Spleen (tissue), 13 donors: Measurements from ENCODE around the gene ODF2. TPM values are rescaled to one million over a fixed set of nuclear protein-coding genes. Genes with fewer than 3 reads are reported as not detected.
A peak's percentile ranks its signal among the peaks of the same experiment; 100 is the strongest.

Experiments
- DNase-seq: peaks from one replicate; pipeline ENCODE4 v3.0.0-alpha.2; 2020
- H3K27ac ChIP-seq, 8 donors: fragments of 200-600 bp; sonication (generic) in 7 of 8; 1 replicate in 4 of 8; 2 replicates in 4 of 8; pipeline versions ENCODE4 v1.5.0 to v1.8.0; 2016 to 2021; ENCODE audit warnings: inconsistent platforms in 4 of 8, mild to moderate bottlenecking in 4 of 8, moderate library complexity in 1 of 8
- H3K27me3 ChIP-seq, 7 donors: fragments of 200-600 bp; sonication (generic) in 6 of 7; replicated peaks in 1 of 7; 1 replicate in 4 of 7; 2 replicates in 3 of 7; pipeline versions ENCODE4 v1.5.0 to v1.8.0; 2016 to 2021; ENCODE audit warnings: inconsistent platforms in 3 of 7, mild to moderate bottlenecking in 1 of 7
- H3K36me3 ChIP-seq, 6 donors: fragments of 200-600 bp; sonication (generic) in 5 of 6; 1 replicate in 4 of 6; 2 replicates in 2 of 6; pipeline versions ENCODE4 v1.5.0 to v1.8.0; 2016 to 2021; ENCODE audit warnings: inconsistent platforms in 2 of 6
- H3K4me1 ChIP-seq, 6 donors: fragments of 200-600 bp; sonication (generic) in 5 of 6; 1 replicate in 3 of 6; 2 replicates in 3 of 6; pipeline versions ENCODE4 v1.5.0 to v1.8.0; 2016 to 2021; ENCODE audit warnings: inconsistent platforms in 3 of 6
- H3K4me3 ChIP-seq, 8 donors: fragments of 200-600 bp; sonication (generic) in 7 of 8; 1 replicate in 4 of 8; 2 replicates in 4 of 8; pipeline versions ENCODE4 v1.5.0 to v1.8.0; 2016 to 2021; ENCODE audit warnings: inconsistent platforms in 4 of 8, mild to moderate bottlenecking in 4 of 8, moderate library complexity in 2 of 8
- H3K9me3 ChIP-seq, 8 donors: fragments of 200-600 bp; sonication (generic) in 7 of 8; 1 replicate in 4 of 8; 2 replicates in 4 of 8; pipeline versions ENCODE4 v1.5.0 to v1.8.0; 2016 to 2021; ENCODE audit warnings: inconsistent platforms in 4 of 8
- POLR2A ChIP-seq, 3 donors: fragments of 450-650 bp; IDR thresholded peaks; one replicate each; pipeline ENCODE4 v1.5.1; 2017; ENCODE audit warnings: antibody characterized with exemption in 3 of 3, mild to moderate bottlenecking in 1 of 3
- POLR2AphosphoS5 ChIP-seq, 3 donors: sonication (generic); formaldehyde crosslinking; IDR thresholded peaks; one replicate each; pipeline ENCODE4 v1.5.1; 2017; ENCODE audit warnings: antibody characterized with exemption in 3 of 3
- WGBS, 5 donors: extraction: QIAGEN DNeasy Blood & Tissue Kit in 3 of 5; methylation state at CpG; one replicate each; pipeline versions ENCODE4 v1.1.5 to v1.1.7; 2013 to 2018; 5-methylcytosine and 5-hydroxymethylcytosine counted together
- intact Hi-C: fragments of 100-400 bp; cut with DNase I; formaldehyde crosslinking; loops from one replicate; pipeline ENCODE4 v1.15.0; 2023; ENCODE audit warnings: low total_unique reads
- long read RNA-seq, 2 donors: transcript quantifications; one replicate each; lab custom pipeline, GENCODE V29; 2026
- polyA plus RNA-seq, 3 donors: library from polyadenylated mRNA; stranded (reverse); fragments of 200-250 nt; gene quantifications; one replicate each; pipeline ENCODE4 v1.2.1, GENCODE V29; 2013
- total RNA-seq, 7 donors: library from RNA; depleted of rRNA in 3 of 7; stranded (reverse); fragments of >200 nt in 3 of 7; fragmentation: NEBNext Ultra II Directional in 4 of 7; extraction: Animal tissue kit (Norgen Biotek cat#: 25700) in 4 of 7; gene quantifications; one replicate each; pipeline versions ENCODE4 v1.1.0 to v1.2.1, GENCODE V29; 2016 to 2021
- TF ChIP-seq, protein P1 (sequence below), 11 experiments: fragments of 200-600 bp in 7 of 11; fragments of 450-650 bp in 4 of 11; sonication (generic) in 4 of 11; IDR thresholded peaks in 8 of 11; conservative IDR thresholded peaks in 3 of 11; 1 replicate in 7 of 11; 2 replicates in 4 of 11; pipeline versions ENCODE4 v1.4.0 to v1.8.0; 2016 to 2021; ENCODE audit warnings: antibody characterized with exemption in 11 of 11, inconsistent platforms in 4 of 11, mild to moderate bottlenecking in 1 of 11
- donor health status: healthy with polysubstance abuse.
- donor health status: DM: no; HTN: no; CAD: no; lungs with moderate emphysema.
- donor health status: DM: no; HTN: no; CAD: no.
- donor health status: Bipolar disorder and iron deficiency.
- donor health status: healthy.
- donor health status: DM: no; HTN: no; CAD: no.
- donor health status: DM: yes; HTN: yes; CAD: no.

ODF2 gene
- total RNA-seq (10 to 100 TPM; 25.4 to 37.5 (median 30.9) TPM), polyA plus RNA-seq (10 to 100 TPM; 13.4 to 16.5 (median 15.2) TPM)
- long read RNA-seq, donor 1, partial matches to known transcripts = 0 of 4 reads
- long read RNA-seq, donor 1, other reads (novel, unspliced or antisense) = 0 of 4 reads
- long read RNA-seq, donor 2 = 0 reads

DNA sequence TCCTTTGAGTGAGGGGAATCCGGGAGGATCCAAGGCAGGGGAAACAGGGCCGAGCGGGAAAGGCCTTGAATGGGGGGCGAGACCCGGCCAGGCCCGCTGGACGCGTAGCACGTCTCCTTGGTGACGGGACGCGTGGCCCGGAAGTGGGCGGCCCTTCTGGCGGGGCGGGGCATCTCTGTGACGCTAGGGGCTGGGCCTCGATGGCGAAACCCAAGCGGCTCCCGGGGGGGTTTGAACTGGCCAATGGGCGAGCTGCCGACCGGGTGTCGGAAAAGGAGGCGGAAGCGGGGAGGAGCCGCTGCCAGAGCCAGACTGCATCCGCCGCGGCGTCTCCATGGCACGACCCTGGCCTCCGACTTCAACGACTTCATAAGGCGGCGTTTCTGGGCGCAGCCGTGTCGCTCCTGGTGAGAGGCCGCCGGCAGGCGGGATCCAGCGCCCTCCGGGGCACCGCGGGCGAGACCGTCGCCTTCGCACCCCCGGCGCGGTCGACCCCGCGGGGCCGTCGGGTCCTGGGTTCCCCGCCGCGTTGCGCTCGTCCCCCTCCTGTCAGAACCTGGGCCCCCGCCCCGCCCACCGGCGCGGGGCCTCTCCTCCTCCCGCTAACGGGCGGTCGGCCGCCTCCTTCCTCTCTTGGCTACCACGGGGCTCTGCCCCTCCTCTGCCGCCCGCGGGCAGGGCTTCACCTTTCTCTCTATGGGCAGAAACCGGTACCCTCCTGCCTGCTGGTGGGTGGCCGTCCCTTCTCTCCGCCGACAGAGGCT, at the start of gene ODF2:
TSS of gene ODF2 (plus strand) at position 158 of the 764 bp plus-strand sequence. CDS start at position 244, 86 bp downstream.
- Histone ChIP-seq H3K9me3 (no peaks in the 10 kb centered on the region), H3K4me1 (peaks cover 5 to 24% (median 17%) of the 10 kb centered on the region in 6 donors), H3K4me3 (peak within 1 kb of the TSS; percentile 74 to 99 (median 92)), H3K27me3 (no peaks in the 10 kb centered on the region), H3K27ac (peak within 1 kb of the TSS; percentile 82 to 95 (median 93)), H3K36me3 (peaks cover 0 to 20% (median 15%) of the 10 kb centered on the region in 6 donors)
- intact Hi-C loops = no loop called here
- WGBS, 5 donors = 0 to 1% (median 0%) methylated on average over 25 to 82 of the region's 82 CpGs
- peak; percentile 79 to 90 (median 87) for TF ChIP-seq POLR2AphosphoS5 (IDR thresholded peaks at IDR 0.05)
- TF ChIP-seq, protein P1, sequence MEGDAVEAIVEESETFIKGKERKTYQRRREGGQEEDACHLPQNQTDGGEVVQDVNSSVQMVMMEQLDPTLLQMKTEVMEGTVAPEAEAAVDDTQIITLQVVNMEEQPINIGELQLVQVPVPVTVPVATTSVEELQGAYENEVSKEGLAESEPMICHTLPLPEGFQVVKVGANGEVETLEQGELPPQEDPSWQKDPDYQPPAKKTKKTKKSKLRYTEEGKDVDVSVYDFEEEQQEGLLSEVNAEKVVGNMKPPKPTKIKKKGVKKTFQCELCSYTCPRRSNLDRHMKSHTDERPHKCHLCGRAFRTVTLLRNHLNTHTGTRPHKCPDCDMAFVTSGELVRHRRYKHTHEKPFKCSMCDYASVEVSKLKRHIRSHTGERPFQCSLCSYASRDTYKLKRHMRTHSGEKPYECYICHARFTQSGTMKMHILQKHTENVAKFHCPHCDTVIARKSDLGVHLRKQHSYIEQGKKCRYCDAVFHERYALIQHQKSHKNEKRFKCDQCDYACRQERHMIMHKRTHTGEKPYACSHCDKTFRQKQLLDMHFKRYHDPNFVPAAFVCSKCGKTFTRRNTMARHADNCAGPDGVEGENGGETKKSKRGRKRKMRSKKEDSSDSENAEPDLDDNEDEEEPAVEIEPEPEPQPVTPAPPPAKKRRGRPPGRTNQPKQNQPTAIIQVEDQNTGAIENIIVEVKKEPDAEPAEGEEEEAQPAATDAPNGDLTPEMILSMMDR (IDR thresholded peaks at IDR 0.05 in 8 of 11, conservative IDR thresholded peaks at IDR 0.05 in 3 of 11) = peak in 1 of 11 experiments; percentile 0
- TF ChIP-seq POLR2A (IDR thresholded peaks at IDR 0.05) = peak in 1 of 3 donors; percentile 42
- peak; percentile 99 for DNase-seq

DNA sequence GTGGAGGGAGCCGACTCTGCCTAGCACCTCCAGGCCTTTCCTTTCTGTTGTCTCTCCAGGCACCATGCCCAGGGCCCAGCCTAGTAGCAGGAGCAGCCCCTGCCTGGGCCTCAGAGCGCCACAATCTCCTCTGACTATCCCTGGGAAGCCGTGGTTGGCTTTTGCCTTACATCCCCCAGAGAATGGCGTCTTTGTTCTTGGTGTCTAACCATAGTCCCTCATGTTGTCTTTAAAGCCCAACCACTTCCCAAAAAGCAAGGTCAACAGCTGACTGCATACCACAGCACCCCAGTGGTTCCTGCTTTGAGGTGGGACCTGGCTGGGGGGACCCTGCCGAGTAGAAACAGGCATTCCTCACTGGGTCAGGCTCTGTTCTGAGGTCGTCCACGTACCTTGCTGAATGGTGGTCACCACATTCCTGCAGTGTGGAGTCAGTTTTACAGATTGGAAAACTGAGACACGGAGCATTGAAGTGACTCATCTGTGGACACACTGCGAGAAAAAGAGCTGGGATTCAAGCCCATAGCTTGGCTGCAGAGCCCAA, 48.9 kb upstream of the ODF2 start:
- intact Hi-C loops = no loop called here
- 65 to 79% (median 68%) methylated on average over 9 of the region's 9 CpGs for WGBS, 5 donors
- H3K4me3 ChIP-seq = no peak overlapping the region
- no peak for TF ChIP-seq POLR2AphosphoS5 (IDR thresholded peaks at IDR 0.05)
- TF ChIP-seq, protein P1 (IDR thresholded peaks at IDR 0.05 in 8 of 11, conservative IDR thresholded peaks at IDR 0.05 in 3 of 11) = no peak
- no peak for TF ChIP-seq POLR2A (IDR thresholded peaks at IDR 0.05)
- no peak for DNase-seq
- no peaks in the 10 kb centered on the region for H3K36me3 ChIP-seq
- H3K27ac ChIP-seq = no peak overlapping the region
- peaks cover 0 to 66% (median 5%) of the 10 kb centered on the region in 7 donors for H3K27me3 ChIP-seq
- no peaks in the 10 kb centered on the region for H3K9me3 ChIP-seq
- peaks cover 0 to under 1% (median 0%) of the 10 kb centered on the region in 6 donors for H3K4me1 ChIP-seq

DNA sequence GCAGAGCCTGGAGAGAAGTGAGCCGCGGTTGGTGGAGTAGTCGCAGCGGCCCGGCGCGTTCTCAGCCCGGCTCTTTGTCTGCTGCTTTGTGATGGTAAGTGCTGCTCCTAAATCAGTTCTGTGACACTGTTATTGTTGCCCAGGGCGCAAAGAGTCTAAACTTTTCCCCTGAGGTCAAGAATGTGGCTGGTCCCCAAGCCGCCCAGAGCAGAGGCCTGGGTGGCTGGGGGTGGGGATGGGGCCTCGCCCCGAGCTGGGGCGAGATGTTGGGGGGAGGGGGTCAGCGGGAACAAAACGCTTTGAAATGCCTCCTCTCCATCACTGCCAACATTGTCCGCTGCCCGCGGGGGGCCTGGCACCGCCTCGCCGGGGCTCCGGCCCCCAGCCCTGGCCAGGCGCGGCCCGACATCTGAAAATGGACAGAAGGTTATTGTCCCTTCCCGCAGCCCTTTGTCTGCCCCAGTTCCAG, 46.8 kb upstream of the ODF2 start:
- Histone ChIP-seq H3K9me3 (no peaks in the 10 kb centered on the region), H3K4me1 (peaks cover 0 to 6% (median 0%) of the 10 kb centered on the region in 6 donors), H3K4me3 (no peak overlapping the region), H3K27ac (no peak overlapping the region), H3K27me3 (peaks cover 0 to 83% (median 5%) of the 10 kb centered on the region in 7 donors), H3K36me3 (no peaks in the 10 kb centered on the region)
- DNase-seq = no peak
- 33 to 46% (median 39%) methylated on average over 14 to 26 of the region's 26 CpGs for WGBS, 5 donors
- intact Hi-C loops = no loop called here
- TF ChIP-seq, protein P1 (IDR thresholded peaks at IDR 0.05 in 8 of 11, conservative IDR thresholded peaks at IDR 0.05 in 3 of 11) = no peak
- TF ChIP-seq POLR2A (IDR thresholded peaks at IDR 0.05) = no peak
- TF ChIP-seq POLR2AphosphoS5 (IDR thresholded peaks at IDR 0.05) = no peak

DNA sequence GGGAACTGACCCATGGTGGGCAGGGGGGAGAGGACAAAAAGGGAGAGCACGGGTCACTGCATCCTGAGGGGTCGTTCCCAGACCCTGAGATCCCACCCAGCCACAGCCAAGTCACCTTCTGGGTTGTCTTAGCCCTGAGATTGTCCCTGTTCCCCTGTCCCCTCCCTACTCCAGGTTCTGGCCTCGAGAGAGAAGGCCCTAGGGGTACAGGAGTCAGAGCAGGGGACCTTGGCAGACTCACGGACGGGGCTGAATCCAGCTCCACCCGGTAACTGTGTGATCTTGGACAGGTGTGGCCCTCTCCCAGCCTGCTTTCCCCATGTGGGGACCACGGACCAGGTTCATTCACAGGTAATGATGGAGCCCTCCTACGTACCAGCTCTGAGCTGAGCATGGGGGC, 46.4 kb upstream of the ODF2 start:
- WGBS, 5 donors = 48 to 76% (median 54%) methylated on average over 6 to 8 of the region's 8 CpGs
- Histone ChIP-seq H3K4me1 (peaks cover 0 to 6% (median 0%) of the 10 kb centered on the region in 6 donors), H3K36me3 (no peaks in the 10 kb centered on the region), H3K9me3 (no peaks in the 10 kb centered on the region), H3K4me3 (no peak overlapping the region), H3K27me3 (peaks cover 0 to 87% (median 5%) of the 10 kb centered on the region in 7 donors), H3K27ac (no peak overlapping the region)
- intact Hi-C loops = no loop called here
- TF ChIP-seq, protein P1 (IDR thresholded peaks at IDR 0.05 in 8 of 11, conservative IDR thresholded peaks at IDR 0.05 in 3 of 11) = no peak
- TF ChIP-seq POLR2A (IDR thresholded peaks at IDR 0.05) = no peak
- TF ChIP-seq POLR2AphosphoS5 (IDR thresholded peaks at IDR 0.05) = no peak
- DNase-seq = no peak
